SH-SY5Y (cell line): ENCODE measurements around the gene MGME1.

ENCODE experiments used
- GATA2 ChIP-seq: IDR thresholded peaks from 2 replicates; pipeline ENCODE4 v1.6.1; 2011; ENCODE audit warnings: mild to moderate bottlenecking, low read depth, low read length
- GATA3 ChIP-seq: IDR thresholded peaks from 2 replicates; pipeline ENCODE4 v1.6.1; 2011; ENCODE audit warnings: low read depth, mild to moderate bottlenecking, low read length, moderate library complexity

GRCh38 chr20:17928633-17929311 lies 40.0 kb upstream of the MGME1 start:
- no peak for TF ChIP-seq GATA2
- no peak for TF ChIP-seq GATA3
